Ishikawa (cell line): ENCODE measurements around the gene PTGFRN.

ENCODE experiments used
- CEBPB ChIP-seq: IDR thresholded peaks from 2 replicates; pipeline ENCODE4 v1.6.1; 2012
- CREB1 ChIP-seq: IDR thresholded peaks from 2 replicates; pipeline ENCODE4 v1.6.1; 2012; ENCODE audit warnings: low read depth
- EP300 ChIP-seq: IDR thresholded peaks from 2 replicates; pipeline ENCODE4 v1.6.1; 2012; ENCODE audit warnings: borderline replicate concordance
- MAX ChIP-seq: IDR thresholded peaks from 2 replicates; pipeline ENCODE4 v1.6.1; 2012
- RAD21 ChIP-seq: IDR thresholded peaks from 2 replicates; pipeline ENCODE4 v1.6.1; 2012; ENCODE audit warnings: low read depth
- TCF12 ChIP-seq: IDR thresholded peaks from 2 replicates; pipeline ENCODE4 v1.6.1; 2012; ENCODE audit warnings: low read depth
- TEAD4 ChIP-seq: IDR thresholded peaks from 2 replicates; pipeline ENCODE4 v1.6.1; 2012
- USF1 ChIP-seq: IDR thresholded peaks from 2 replicates; pipeline ENCODE4 v1.6.1; 2012
- YY1 ChIP-seq: IDR thresholded peaks from 2 replicates; pipeline ENCODE4 v1.6.1; 2012; ENCODE audit warnings: low read depth

GRCh38 chr1:116916533-116917445 is 7.1 kb downstream of the PTGFRN start:
- TF ChIP-seq TCF12 (no peak), EP300 (no peak), YY1 (no peak), CEBPB (no peak), RAD21 (no peak), CREB1 (no peak), USF1 (no peak), TEAD4 (no peak), MAX (no peak)
